ENCODE measurements around the gene TECTB.

Gene TECTB

DNA sequence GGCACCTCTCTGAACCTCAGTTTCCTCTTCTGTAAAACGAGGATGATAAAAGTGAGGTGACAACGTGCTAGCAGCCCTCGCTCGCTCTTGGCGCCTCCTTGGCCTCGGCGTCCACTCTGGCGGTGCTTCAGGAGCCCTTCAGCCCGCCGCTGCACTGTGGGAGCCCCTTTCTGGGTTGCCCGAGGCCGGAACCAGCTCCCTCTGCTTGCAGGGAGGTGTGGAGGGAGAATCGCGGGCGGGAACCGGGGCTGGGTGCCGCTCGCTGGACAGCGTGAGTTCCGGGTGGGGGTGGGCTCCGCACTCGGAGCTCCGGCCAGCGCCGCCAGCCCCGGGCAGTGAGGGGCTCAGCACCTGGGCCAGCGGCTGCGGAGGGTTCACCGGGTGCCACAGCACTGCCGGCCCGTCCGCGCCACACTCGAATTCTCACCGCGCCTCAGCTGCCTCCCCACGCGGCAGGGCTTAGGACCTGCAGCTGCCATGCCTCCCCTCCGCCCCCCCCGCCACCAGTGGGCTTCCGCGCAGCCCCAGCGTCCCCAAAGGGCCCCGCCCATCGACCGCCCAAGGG lies 66.4 kb downstream of the TECTB start:
- no peak for DNase-seq

DNA sequence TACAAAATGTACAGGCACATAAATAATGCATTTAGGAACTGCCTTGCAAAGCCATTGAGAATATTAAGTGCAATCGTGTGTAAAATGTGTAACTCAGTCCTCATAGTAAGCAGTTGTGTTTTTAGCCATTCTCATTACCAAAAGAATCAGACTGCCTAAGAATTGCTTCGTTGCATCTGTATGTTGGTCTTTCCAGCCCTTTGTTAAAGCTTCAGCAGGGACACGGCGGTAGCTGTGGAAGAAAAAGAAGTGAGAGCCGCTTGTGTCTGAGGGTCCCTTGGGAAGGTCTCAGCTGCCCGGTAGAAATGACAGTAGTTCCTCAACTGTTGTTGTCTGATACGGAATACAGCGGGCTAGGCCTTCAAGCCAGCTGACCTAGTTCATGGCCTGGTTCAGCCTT lies 67.9 kb downstream of the TECTB start:
- no peak for DNase-seq

DNA sequence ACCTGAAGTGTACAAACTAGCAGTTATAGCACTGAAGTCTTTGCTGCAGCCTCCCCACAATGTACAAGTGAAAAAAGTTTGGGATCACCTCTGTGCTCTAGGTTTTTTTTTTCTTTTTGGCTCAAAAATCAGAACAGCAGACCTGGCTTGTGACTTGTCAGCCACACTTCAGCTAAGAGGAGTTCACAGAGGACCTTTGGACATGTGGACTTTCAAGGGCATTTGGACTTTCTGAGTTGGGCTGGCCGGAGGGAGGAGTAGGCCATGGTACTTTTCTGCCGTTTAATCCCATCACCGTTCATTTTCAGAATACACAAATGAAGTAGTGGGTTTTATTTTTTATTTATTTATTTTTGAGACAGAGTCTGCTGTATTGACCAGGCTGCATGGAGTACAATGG lies 68.8 kb downstream of the TECTB start:
- DNase-seq: no peak

DNA sequence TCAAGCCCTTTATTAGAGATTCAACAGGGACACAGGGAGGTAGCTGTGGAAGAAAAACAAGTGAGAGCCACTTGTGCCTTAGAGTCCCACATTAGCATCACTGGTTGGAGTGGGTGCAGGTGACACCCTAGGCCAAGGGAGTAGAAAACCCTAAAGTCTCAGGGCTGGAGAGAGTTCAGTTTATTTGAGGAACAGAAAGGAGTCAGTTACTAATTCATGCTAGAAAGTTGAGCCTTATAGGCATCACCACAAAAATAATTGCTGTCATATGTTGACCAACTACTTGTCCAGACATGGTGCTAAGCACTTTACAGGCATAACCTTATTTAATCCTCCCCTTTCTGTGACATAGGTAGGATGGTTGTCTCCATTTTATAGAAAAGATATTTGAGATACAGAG lies 69.8 kb downstream of the TECTB start:
- DNase-seq: no peak
